Ectodermal cell (in vitro differentiated cells): ENCODE data around the gene WWP2.

ENCODE experiments used
- H3K27ac ChIP-seq: 2 replicates; pipeline ENCODE4 v1.7.0; 2013; ENCODE audit warnings: mild to moderate bottlenecking, low read depth, low read length; ENCODE audit not compliant: insufficient read depth, poor library complexity, severe bottlenecking
- H3K27me3 ChIP-seq: 2 replicates; pipeline ENCODE4 v1.7.0; 2013; ENCODE audit warnings: mild to moderate bottlenecking, low read length; ENCODE audit not compliant: insufficient read depth, control insufficient read depth, poor library complexity, severe bottlenecking
- H3K36me3 ChIP-seq: one replicate; pipeline ENCODE4 v1.7.0; 2013; ENCODE audit warnings: low read length; ENCODE audit not compliant: control insufficient read depth, insufficient read depth
- H3K4me1 ChIP-seq: one replicate; pipeline ENCODE4 v1.7.0; 2013; ENCODE audit warnings: low read length; ENCODE audit not compliant: control insufficient read depth, insufficient read depth
- H3K4me3 ChIP-seq: 2 replicates; pipeline ENCODE4 v1.7.0; 2013; ENCODE audit warnings: low read depth, low read length, control low read depth; ENCODE audit not compliant: insufficient read depth
- H3K9me3 ChIP-seq: 2 replicates; pipeline ENCODE4 v1.7.0; 2013; ENCODE audit warnings: mild to moderate bottlenecking, low read length, moderate library complexity; ENCODE audit not compliant: control insufficient read depth
- WGBS, 2 experiments: methylation state at CpG; one replicate each; pipeline ENCODE4 v1.1.7; 2013; ENCODE audit warnings: missing lambda C conversion rate in 2 of 2; 5-methylcytosine and 5-hydroxymethylcytosine counted together

The WWP2 gene

GRCh38 chr16:69767459-69768229 is 5.5 kb downstream of the WWP2 start:
- H3K27me3 ChIP-seq: no peaks in the 10 kb centered on the region
- H3K36me3 ChIP-seq: no peaks in the 10 kb centered on the region
- H3K27ac ChIP-seq: no peak overlapping the region
- 89 to 91% methylated on average over 5 of the region's 5 CpGs for WGBS, 2 experiments
- H3K4me1 ChIP-seq: peaks cover 5% of the 10 kb centered on the region
- H3K9me3 ChIP-seq: no peaks in the 10 kb centered on the region
- H3K4me3 ChIP-seq: no peak overlapping the region

DNA sequence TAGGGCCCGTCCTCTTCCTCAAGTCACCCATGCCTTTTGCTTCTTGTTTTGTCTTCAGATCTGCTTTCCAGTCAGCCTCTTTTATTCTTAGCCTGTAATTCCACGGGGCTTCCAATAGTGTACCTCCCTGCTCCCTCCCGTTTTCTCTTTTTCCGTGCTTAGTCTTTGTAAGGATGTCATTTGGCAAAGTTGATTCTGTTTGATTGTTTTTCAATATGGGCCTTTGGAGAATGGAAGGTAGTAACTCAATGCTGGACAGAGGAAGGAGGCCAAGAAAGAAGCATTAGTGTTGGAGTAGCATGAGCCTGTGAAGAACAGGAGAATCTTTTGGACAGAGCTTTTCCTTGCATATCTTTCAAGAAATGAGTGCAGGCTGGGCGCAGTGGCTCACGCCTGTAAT is 6.5 kb downstream of the WWP2 start:
- 90 to 94% methylated on average over 6 of the region's 6 CpGs for WGBS, 2 experiments
- Histone ChIP-seq H3K4me3 (no peak overlapping the region), H3K4me1 (no peaks in the 10 kb centered on the region), H3K27me3 (no peaks in the 10 kb centered on the region), H3K27ac (no peak overlapping the region), H3K9me3 (no peaks in the 10 kb centered on the region), H3K36me3 (no peaks in the 10 kb centered on the region)

DNA sequence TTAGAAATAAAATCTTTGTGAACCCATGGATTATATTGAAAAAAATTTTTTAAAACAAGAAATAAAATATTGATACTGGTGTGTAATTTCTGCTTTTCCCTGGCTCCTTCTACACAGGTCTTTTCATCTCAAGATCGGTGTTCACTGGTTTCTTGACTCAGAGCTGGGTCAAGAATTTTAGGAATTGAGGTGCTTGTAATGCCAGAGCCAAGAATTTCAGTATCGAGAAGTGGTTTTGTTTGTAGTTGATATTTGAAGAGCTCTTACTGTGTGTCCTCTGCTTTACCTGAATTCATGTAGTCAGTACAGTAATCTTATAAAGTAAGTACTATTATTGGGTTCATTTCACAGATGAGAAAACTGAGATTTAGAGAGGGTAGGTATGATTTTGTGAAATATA is 7.3 kb downstream of the WWP2 start:
- no peaks in the 10 kb centered on the region for H3K27me3 ChIP-seq
- WGBS, 2 experiments: 91 to 94% methylated on average over 2 of the region's 2 CpGs
- H3K9me3 ChIP-seq: no peaks in the 10 kb centered on the region
- no peak overlapping the region for H3K27ac ChIP-seq
- H3K4me3 ChIP-seq: no peak overlapping the region
- H3K4me1 ChIP-seq: no peaks in the 10 kb centered on the region
- no peaks in the 10 kb centered on the region for H3K36me3 ChIP-seq

DNA sequence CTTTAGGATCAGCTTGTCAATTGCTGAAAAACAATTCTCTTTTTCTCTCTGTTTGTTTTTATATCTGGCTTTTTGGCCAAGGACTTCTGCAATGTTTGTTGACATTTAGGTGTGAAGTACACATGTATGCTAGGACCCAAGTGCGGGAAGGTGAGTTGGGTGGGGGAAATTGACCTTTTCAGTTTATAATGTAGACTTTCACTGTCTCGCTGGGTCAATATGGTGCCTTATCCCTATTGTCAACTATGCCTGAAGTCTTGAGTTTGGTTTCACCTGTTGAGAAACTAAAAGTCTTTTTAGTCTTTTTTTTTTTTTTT is 9.5 kb downstream of the WWP2 start:
- Histone ChIP-seq H3K4me1 (no peaks in the 10 kb centered on the region), H3K27me3 (no peaks in the 10 kb centered on the region), H3K36me3 (no peaks in the 10 kb centered on the region), H3K4me3 (no peak overlapping the region), H3K9me3 (no peaks in the 10 kb centered on the region), H3K27ac (no peak overlapping the region)
- WGBS, 2 experiments: 92 to 100% methylated on average over 2 of the region's 2 CpGs

DNA sequence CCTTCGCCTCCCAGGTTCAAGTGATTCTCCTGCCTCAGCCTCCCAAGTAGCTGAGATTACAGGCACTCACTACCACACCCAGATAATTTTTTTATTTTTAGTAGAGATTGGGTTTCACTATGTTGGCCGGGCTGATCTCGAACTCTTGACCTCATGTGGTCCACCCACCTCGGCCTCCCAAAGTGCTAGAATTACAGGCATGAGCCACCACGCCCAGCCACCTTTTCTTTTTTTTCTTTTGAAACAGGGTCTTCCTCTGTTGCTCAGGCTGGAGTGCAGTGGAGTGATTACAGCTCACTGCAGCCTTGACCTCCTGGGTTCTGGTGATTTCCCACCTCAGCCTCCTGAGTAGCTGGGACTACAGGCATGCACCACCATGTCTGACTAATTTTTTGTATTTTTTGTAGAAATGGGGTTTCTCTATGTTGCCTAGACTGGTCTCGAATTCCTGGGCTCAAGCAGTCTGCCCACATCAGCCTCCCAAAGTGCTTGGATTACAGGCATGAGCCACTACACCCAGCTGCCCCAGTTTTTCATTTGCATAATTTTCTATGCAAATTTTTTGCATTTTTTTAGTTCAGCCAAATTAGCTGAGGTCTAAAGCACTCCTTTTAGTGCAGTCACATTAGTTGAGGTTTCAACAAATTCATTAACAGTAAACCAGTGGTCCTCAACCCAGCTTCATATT is 11.3 kb downstream of the WWP2 start:
- 89 to 91% methylated on average over 6 of the region's 6 CpGs for WGBS, 2 experiments
- Histone ChIP-seq H3K9me3 (no peaks in the 10 kb centered on the region), H3K27ac (no peak overlapping the region)

DNA sequence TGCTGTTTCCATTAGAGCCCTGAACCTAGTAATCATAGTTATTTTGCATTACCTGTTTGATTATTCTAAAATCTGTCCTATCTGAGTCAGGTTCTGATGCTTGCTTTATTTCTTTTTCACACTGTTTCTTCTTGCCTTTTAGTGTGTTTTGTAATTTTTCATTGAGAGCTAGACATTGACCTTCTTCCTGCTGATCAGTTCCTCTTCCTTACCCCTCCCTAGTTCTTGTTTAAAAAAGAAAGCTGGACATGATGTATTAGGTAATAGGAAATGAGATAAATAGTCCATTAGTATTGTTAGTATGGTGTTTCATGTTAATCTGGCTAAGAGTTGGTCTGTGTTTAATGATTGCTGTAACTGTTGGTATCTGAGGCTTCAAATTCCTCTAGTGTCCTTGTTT is 13.4 kb downstream of the WWP2 start:
- Histone ChIP-seq H3K27me3 (no peaks in the 10 kb centered on the region), H3K4me1 (no peaks in the 10 kb centered on the region), H3K9me3 (no peaks in the 10 kb centered on the region), H3K27ac (no peak overlapping the region), H3K4me3 (no peak overlapping the region), H3K36me3 (no peaks in the 10 kb centered on the region)

More for the DNA sequence above, 11.3 kb downstream of the WWP2 start:
- Histone ChIP-seq H3K4me1 (no peaks in the 10 kb centered on the region), H3K36me3 (no peaks in the 10 kb centered on the region), H3K4me3 (no peak overlapping the region), H3K27me3 (no peaks in the 10 kb centered on the region)

- Histone ChIP-seq H3K27me3 (no peaks in the 10 kb centered on the region), H3K27ac (no peak overlapping the region), H3K4me3 (no peak overlapping the region), H3K36me3 (no peaks in the 10 kb centered on the region), H3K9me3 (no peaks in the 10 kb centered on the region), H3K4me1 (no peaks in the 10 kb centered on the region)
- no CpG with 5 or more reads among the region's 2 CpGs for WGBS, 2 experiments
These were observed 17.6 kb downstream of the WWP2 start for GRCh38 chr16:69779724-69780123.

- H3K27ac ChIP-seq: no peak overlapping the region
- no peak overlapping the region for H3K4me3 ChIP-seq
- no peaks in the 10 kb centered on the region for H3K27me3 ChIP-seq
- no peaks in the 10 kb centered on the region for H3K4me1 ChIP-seq
- no peaks in the 10 kb centered on the region for H3K36me3 ChIP-seq
- 85 to 90% methylated on average over 3 of the region's 3 CpGs for WGBS, 2 experiments
- H3K9me3 ChIP-seq: no peaks in the 10 kb centered on the region
These were observed 19.0 kb downstream of the WWP2 start for GRCh38 chr16:69781118-69781517.

DNA sequence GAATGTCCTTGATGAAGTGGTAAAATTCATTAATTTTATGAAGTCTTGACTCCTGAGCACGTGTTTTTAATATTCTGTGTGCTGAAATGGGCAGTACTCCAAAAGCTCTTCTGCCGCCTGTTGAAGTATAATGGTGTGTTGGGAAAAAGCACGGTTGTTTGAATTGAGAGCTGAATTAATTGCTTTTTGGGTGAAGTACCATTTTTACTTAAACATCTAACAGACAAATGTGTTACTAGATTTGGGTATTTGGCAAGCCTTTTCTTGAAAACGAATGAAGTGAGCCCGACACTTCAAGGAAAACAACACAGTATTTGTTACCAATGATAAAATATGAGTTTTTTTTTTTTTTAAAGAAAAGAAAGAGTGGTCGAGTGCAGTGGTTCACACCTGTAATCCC is 22.5 kb downstream of the WWP2 start:
- Histone ChIP-seq H3K4me3 (no peak overlapping the region), H3K27me3 (no peaks in the 10 kb centered on the region), H3K36me3 (no peaks in the 10 kb centered on the region), H3K27ac (no peak overlapping the region), H3K4me1 (no peaks in the 10 kb centered on the region), H3K9me3 (no peaks in the 10 kb centered on the region)
- 88 to 97% methylated on average over 4 to 6 of the region's 6 CpGs for WGBS, 2 experiments

GRCh38 chr16:69787883-69788282 is 25.8 kb downstream of the WWP2 start:
- H3K27me3 ChIP-seq: no peaks in the 10 kb centered on the region
- 95% methylated on average over 4 of the region's 4 CpGs for WGBS, 2 experiments
- H3K9me3 ChIP-seq: no peaks in the 10 kb centered on the region
- no peak overlapping the region for H3K27ac ChIP-seq
- no peaks in the 10 kb centered on the region for H3K4me1 ChIP-seq
- H3K4me3 ChIP-seq: no peak overlapping the region
- no peaks in the 10 kb centered on the region for H3K36me3 ChIP-seq
